ENCODE measurements around the gene NPAS3. TPM values are rescaled to one million over a fixed set of nuclear protein-coding genes. Genes with fewer than 3 reads are reported as not detected.

The NPAS3 gene
- polyA plus RNA-seq, 4 donors: 8.5 to 11.0 (median 10.7) TPM

- DNase-seq (ENCODE audit: low read depth in 4 of 4, low spot score in 3 of 4): no peak
These were observed 466.4 kb downstream of the NPAS3 start for GRCh38 chr14:33404964-33405574.

DNA sequence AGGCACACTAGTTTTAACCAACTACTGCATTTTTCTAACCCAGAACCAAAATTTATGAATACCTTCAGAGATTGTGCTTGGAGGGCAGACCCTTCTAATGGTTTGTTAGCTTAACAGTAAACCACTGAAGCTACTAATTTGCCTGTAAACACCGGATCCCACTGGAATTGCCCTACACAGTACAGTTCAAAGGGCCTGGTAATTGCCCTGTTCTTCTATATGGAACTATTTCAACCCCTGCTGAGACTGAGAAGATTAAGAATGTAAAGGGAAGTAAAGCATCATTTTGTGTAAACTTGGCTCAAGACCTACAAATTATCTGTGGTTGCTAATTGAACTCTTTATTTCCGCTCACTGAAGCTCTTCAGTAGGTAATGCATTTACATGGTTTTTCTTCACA, 468.1 kb downstream of the NPAS3 start:
- DNase-seq (ENCODE audit: low read depth in 4 of 4, low spot score in 3 of 4): no peak

DNA sequence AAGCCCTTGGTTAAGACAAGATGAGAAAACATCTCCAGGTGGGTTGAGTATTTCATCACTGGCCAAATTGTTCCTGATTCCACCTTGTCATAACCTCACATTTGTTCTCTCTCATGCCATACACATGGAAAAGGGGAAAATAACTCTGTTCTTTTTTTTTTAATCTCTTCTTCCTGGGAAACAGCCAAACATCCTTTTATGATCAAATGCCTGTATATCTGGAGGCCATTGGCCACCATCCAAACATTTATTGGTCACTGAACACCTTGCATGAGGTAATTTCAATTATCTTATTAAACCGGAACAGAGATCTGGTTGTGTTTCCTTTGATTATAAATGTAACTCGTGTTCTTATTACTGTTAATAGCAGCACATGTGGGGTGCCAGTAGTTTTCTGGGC, 469.6 kb downstream of the NPAS3 start:
- DNase-seq (ENCODE audit: low read depth in 4 of 4, low spot score in 3 of 4): no peak

- DNase-seq (ENCODE audit: low read depth in 4 of 4, low spot score in 3 of 4): no peak
These were observed 473.8 kb downstream of the NPAS3 start for GRCh38 chr14:33412450-33412849.

DNA sequence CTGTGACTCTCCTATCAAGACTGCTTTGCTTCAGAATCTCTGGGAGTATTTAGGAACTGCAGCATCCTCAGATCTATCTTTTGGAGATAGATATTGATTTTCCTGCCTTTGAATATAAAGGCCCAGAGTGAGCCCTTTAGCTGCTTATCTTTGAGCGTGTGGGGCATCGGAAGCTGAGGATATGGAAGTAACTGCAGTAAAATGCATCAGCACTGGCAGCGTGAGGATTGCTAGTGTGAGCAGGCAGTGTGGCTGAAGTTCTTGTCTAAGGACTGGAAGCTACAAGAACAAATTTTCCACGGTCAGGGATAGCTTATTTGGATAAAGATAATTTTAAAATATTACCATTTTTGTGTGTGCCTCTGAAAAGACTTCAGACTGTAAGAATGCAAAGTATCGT, 474.7 kb downstream of the NPAS3 start:
- DNase-seq (ENCODE audit: low read depth in 4 of 4, low spot score in 3 of 4): no peak

GRCh38 chr14:33414041-33414440, 475.4 kb downstream of the NPAS3 start:
- no peak for DNase-seq (ENCODE audit: low read depth in 4 of 4, low spot score in 3 of 4)

DNA sequence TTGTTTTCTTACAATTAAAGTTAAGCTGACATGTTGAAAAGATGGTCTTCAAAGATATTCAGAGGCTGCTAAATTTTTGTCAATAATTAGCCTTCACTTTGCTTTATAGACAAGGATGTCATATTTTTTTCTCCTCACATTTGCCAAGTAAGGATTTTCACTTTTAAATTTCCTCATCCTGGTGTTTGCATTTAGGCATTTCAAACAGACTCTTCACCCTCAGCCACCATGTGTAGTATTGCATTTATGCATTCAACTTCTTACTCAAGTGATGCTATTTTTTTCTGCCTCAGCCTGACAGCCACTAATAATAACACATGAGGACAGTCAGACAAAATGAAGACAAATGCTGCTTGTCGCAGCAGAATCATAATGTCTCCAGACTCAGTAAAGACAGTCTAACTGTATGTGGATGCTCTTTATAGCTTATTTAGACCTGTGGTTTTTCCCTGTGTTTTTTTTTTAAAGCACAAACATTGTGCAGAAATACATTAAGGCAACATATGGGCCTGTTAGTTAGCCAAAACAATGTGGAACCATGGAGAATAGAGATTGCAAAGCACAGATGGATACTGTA, 481.5 kb downstream of the NPAS3 start:
- no peak for DNase-seq (ENCODE audit: low read depth in 4 of 4, low spot score in 3 of 4)

GRCh38 chr14:33430414-33431035, 491.8 kb downstream of the NPAS3 start:
- no peak for DNase-seq (ENCODE audit: low read depth in 4 of 4, low spot score in 3 of 4)

DNA sequence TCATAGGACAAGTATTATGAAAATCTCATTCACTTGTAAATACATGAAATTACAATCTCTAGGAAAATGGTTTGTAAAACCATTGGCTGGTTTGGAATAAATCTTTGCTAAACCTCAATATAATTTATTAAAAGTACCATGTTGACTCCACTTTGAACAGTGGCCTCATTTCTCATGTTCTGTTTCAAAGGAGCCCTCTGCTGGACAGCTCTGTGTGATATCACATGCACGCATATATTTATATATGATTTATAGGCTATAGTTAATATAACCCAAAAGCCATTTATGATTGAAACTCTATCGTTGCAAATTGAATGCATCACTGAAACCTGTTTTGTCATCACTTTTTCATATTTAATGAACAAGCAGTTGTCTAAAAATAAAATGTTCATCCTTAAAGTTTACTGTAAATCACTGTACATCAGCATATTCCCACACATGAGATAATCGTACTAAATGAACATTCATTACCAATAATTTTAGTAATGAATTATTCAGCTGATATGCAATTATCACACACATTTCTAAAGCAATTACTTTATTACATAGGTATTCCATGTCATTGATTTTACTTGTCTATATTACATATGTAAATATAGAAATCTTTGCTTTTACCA, 493.8 kb downstream of the NPAS3 start:
- peak in 3 of 4 donors; percentile 6 to 15 (median 14) for DNase-seq (ENCODE audit: low read depth in 4 of 4, low spot score in 3 of 4)

GRCh38 chr14:33433396-33433795, 494.7 kb downstream of the NPAS3 start:
- DNase-seq (ENCODE audit: low read depth in 4 of 4, low spot score in 3 of 4): no peak

GRCh38 chr14:33435911-33436689, 497.4 kb downstream of the NPAS3 start:
- no peak for DNase-seq (ENCODE audit: low read depth in 4 of 4, low spot score in 3 of 4)

DNA sequence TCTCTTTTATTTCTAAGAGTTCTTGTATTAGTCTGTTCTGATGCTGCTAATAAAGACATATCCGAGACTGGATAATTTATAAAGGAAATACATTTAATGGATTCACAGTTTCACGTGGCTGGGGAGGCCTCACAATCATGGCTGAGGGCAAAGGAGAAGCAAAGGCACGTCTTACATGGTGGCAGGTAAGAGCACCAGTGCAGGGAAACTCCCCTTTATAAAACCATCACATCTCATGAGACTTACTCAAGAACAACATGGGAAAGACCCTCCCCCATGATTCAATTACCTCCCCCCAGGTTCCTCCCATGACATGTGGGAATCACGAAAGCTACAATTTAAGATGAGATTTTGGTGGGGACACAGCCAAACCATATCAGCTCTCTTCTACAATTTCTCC, 503.0 kb downstream of the NPAS3 start:
- DNase-seq (ENCODE audit: low read depth in 4 of 4, low spot score in 3 of 4): no peak

DNA sequence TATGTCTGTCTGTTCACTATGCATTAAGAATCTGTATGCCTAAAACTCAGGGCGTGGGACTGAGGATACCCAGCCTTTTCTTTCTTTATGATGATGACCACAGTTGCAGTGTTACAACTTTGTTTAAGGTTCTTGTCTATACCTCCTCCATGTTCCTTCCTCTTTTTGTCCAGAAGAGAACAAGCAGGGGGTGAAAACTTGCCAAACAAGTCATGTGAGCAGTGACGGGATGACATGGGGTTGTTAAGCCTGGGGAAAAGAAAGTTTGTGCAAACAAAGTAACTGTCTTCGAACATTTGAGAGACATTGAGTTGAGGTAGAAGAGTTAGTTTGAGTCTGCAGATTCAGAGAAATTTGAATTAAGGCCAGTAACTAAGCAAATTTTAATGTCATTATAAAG, 505.5 kb downstream of the NPAS3 start:
- DNase-seq (ENCODE audit: low read depth in 4 of 4, low spot score in 3 of 4): no peak

- no peak for DNase-seq (ENCODE audit: low read depth in 4 of 4, low spot score in 3 of 4)
These were observed 510.6 kb downstream of the NPAS3 start for GRCh38 chr14:33449268-33449667.

DNA sequence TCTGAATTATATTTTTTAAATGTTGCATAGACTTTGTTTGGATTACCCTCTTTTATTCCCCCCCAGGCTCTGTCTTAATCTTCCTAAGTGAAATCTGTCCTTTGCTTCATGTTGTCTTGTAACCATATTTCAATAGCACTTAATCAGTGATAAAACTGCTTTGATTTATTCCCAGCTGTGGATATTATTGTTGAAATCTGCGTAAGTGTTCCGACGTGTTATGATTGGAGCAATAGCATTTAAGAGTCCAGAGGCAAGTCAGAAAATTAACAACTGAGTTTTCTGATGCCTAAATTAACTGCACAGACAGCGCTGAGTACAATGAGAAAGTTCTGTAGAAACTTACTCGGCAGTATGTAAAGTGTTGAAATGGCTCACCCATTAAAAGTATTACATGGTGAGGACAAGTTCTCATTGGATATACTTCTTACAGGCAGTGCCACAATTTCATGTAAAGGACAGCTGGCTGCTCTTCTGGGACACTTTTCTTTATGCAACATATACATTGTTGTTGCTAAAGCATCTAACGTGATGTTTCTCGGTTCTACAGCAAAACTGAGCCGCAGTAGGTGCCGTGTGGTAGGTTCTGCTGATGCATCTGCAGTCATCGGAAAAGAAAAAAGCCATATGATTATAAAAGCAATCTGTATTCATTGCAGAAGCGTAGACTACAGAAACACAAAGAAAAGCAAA, 511.2 kb downstream of the NPAS3 start:
- no peak for DNase-seq (ENCODE audit: low read depth in 4 of 4, low spot score in 3 of 4)

DNA sequence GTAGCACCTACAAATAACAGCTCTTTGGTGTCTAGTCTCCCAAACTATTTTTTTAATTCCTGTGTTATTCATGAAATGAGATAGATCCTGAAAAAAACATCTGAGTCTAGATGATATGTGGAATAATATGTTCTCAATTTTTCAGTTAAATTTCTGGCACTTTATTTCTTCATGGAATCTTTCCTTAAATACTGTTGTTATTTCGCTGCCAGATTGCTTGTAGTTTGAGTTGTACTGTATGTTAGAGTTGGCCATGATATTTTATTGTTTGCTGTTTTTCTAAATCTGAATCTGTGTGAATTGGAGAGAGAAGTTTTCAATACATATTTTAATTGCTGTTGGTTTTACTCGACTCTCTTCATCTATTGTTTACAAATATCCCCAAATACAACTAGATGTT, 511.7 kb downstream of the NPAS3 start:
- DNase-seq (ENCODE audit: low read depth in 4 of 4, low spot score in 3 of 4): no peak

- DNase-seq (ENCODE audit: low read depth in 4 of 4, low spot score in 3 of 4): no peak
These were observed 512.5 kb downstream of the NPAS3 start for GRCh38 chr14:33451211-33451610.

DNA sequence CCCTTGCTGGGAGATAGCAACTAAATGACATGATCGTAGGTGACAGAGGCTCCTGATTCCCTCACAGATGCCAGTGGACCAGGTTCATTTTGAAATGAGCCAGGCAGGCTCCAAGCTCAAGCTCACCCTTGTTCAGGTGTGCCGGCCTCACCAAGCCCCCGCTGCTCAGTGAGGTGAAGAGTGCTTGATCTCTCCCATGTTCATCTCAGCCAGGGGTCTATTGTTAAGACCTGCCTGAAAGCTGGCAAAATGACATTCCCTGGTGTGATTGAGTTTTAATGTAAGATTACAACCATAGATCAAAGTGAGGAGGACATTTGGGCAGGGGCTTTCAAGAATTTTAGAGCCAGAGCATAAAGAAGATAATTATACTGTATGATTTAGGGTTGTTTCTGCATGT, 514.3 kb downstream of the NPAS3 start:
- DNase-seq (ENCODE audit: low read depth in 4 of 4, low spot score in 3 of 4): no peak

DNA sequence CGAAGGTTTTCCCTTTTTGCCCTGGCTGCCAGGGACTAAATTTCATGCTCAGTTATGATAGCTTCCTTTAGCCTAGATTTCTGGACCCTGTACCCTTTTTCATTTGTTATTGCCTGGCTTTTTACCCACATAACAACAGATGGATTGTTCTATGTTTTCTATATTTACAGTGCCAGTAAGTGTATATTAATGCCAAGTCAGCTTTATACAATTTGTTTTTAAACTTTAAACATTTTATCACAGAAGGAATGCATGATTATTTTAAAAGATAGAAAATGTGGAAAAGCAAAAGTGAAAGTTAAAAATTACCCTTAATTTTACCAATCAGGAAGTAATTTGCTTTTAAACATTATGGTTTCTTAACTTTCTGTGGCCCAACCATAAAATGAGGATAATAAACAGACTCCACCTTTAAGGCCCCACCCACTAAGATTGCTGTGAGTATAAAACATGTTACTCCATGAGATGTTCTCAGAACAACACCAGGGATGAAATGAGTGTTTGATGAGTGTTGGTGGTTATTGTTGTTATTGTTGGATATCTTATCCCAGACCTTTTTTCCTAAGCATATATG, 515.4 kb downstream of the NPAS3 start:
- DNase-seq (ENCODE audit: low read depth in 4 of 4, low spot score in 3 of 4): no peak

- DNase-seq (ENCODE audit: low read depth in 4 of 4, low spot score in 3 of 4): no peak
These were observed 516.0 kb downstream of the NPAS3 start for GRCh38 chr14:33454707-33455106.
